GM23248 (cell line): ENCODE results near the gene URAD. TPM values are rescaled to one million over a fixed set of nuclear protein-coding genes. Genes with fewer than 3 reads are reported as not detected.

Experiments
- DNase-seq: peaks from one replicate; pipeline ENCODE4 v3.0.0-alpha.2; 2015
- H2AFZ ChIP-seq: fragments of 200-600 bp; sonication (generic); 2 replicates; pipeline ENCODE4 v1.6.1; 2016; ENCODE audit warnings: antibody characterized with exemption
- H3F3A ChIP-seq: fragments of 200-600 bp; sonication (generic); 2 replicates; pipeline ENCODE4 v1.6.1; 2016; ENCODE audit warnings: mild to moderate bottlenecking, antibody characterized with exemption, mixed run types; ENCODE audit not compliant: insufficient read depth
- H3K27ac ChIP-seq: fragments of 200-600 bp; sonication (generic); 2 replicates; pipeline ENCODE4 v1.5.1; 2016; ENCODE audit warnings: mild to moderate bottlenecking
- H3K27me3 ChIP-seq: fragments of 200-600 bp; sonication (generic); replicated peaks from 2 replicates; pipeline ENCODE4 v1.6.1; 2016; ENCODE audit warnings: mild to moderate bottlenecking; ENCODE audit not compliant: insufficient read depth
- H3K36me3 ChIP-seq: fragments of 200-600 bp; sonication (generic); 2 replicates; pipeline ENCODE4 v1.6.1; 2016; ENCODE audit warnings: low read depth, mild to moderate bottlenecking
- H3K4me1 ChIP-seq: fragments of 200-600 bp; sonication (generic); 2 replicates; pipeline ENCODE4 v1.6.1; 2016; ENCODE audit warnings: mild to moderate bottlenecking; ENCODE audit not compliant: insufficient read depth
- H3K4me2 ChIP-seq: fragments of 200-600 bp; sonication (generic); one replicate; pipeline ENCODE4 v1.6.1; 2016; ENCODE audit warnings: mild to moderate bottlenecking; ENCODE audit not compliant: unreplicated experiment
- H3K4me3 ChIP-seq: fragments of 200-600 bp; sonication (generic); 2 replicates; pipeline ENCODE4 v1.5.1; 2016; ENCODE audit warnings: mild to moderate bottlenecking
- H3K79me2 ChIP-seq: fragments of 200-600 bp; sonication (generic); 2 replicates; pipeline ENCODE4 v1.6.1; 2016; ENCODE audit warnings: mild to moderate bottlenecking; ENCODE audit not compliant: insufficient read depth
- H3K9ac ChIP-seq: fragments of 200-600 bp; sonication (generic); 2 replicates; pipeline ENCODE4 v1.6.1; 2016; ENCODE audit warnings: mild to moderate bottlenecking
- H3K9me2 ChIP-seq: fragments of 200-600 bp; sonication (generic); 2 replicates; pipeline ENCODE4 v1.6.1; 2016; ENCODE audit warnings: mixed run types, mild to moderate bottlenecking, moderate library complexity; ENCODE audit not compliant: insufficient read depth
- H3K9me3 ChIP-seq: fragments of 200-600 bp; sonication (generic); one replicate; pipeline ENCODE4 v1.6.1; 2017; ENCODE audit warnings: low read depth
- H4K20me1 ChIP-seq: fragments of 200-600 bp; sonication (generic); 2 replicates; pipeline ENCODE4 v1.6.0; 2016; ENCODE audit not compliant: insufficient read depth
- EZH2 ChIP-seq: fragments of 200-600 bp; sonication (generic); IDR thresholded peaks from 2 replicates; pipeline ENCODE4 v1.6.1; 2018; ENCODE audit warnings: antibody characterized with exemption, mild to moderate bottlenecking; ENCODE audit not compliant: insufficient read depth, poor library complexity, severe bottlenecking
- EZH2phosphoT487 ChIP-seq: fragments of 200-600 bp; sonication (generic); IDR thresholded peaks from 2 replicates; pipeline ENCODE4 v1.6.1; 2018; ENCODE audit warnings: antibody characterized with exemption, moderate library complexity, mild to moderate bottlenecking, low read depth; ENCODE audit not compliant: insufficient read depth
- WGBS, 2 experiments: methylation state at CpG; one replicate each; pipeline ENCODE4 v1.1.6; 2015 to 2017; ENCODE audit warnings: low lambda C conversion rate in 2 of 2, low coverage in 1 of 2; ENCODE audit errors: missing lambda C conversion rate in 2 of 2; 5-methylcytosine and 5-hydroxymethylcytosine counted together
- in situ Hi-C: fragments of 300-500 bp; cut with MboI; formaldehyde crosslinking; loops from 2 replicates; pipeline ENCODE4 v1.15.0; 2020
- polyA plus RNA-seq: library from polyadenylated mRNA; unstranded; fragments of >200 nt; fragmentation: Nextera tagmentation; extraction: Ambion mirVana; gene quantifications from 2 replicates; pipeline ENCODE4 v1.2.1, GENCODE V29; 2016
- total RNA-seq: library from RNA; depleted of rRNA; stranded (reverse); fragments of >200 nt; shearing (Covaris generic); gene quantifications from 2 replicates; pipeline ENCODE4 v1.2.3, GENCODE V29; 2014

Gene URAD
- total and polyA plus RNA-seq, 2 experiments from 2014 or later: not detected

DNA sequence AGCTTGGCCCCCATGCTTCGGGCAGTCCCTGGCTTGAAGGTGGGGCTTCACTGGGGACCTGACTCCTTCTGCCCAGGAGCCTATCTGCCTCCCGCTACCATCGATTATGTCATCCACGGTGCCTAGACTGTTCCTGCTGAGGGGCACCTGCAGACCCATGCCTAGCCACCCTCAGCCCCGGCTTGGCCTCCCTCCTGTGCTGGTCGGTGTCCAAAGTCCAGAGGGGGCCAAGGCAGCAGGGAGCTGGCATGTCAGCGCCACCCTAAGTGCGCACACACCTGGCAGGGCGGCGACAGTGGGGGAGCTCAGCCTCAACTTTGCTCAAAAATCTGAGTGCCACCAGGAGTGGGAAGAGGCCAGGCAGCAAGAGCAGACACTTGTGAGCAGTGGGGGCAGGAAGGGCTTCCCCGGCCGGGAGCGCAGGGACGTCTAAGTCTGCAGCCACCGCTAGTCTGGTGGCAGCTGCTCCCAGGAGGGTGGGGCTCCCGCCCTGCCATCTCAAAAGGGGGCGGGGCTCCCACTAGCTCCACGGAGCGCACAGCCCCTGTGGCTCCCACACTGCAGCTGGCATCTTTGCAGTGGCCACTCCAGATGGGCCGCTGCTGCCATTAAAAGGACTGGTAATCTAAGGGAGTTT lies 13.5 kb upstream of the URAD start:
- Histone ChIP-seq H4K20me1 (no peaks in the 10 kb centered on the region), H2AFZ (no peak overlapping the region), H3K27ac (no peak overlapping the region), H3K9ac (no peak overlapping the region), H3K9me2 (no peaks in the 10 kb centered on the region), H3K79me2 (no peaks in the 10 kb centered on the region), H3K36me3 (no peaks in the 10 kb centered on the region), H3K9me3 (no peaks in the 10 kb centered on the region), H3K4me1 (no peaks in the 10 kb centered on the region), H3K4me2 (no peak overlapping the region), H3K4me3 (no peak overlapping the region), H3K27me3 (no peaks in the 10 kb centered on the region; the same call in 1 of the 2 replicates), H3F3A (peaks cover 7% of the 10 kb centered on the region; the same call in 1 of the 2 replicates)
- TF ChIP-seq EZH2: no peak
- TF ChIP-seq EZH2phosphoT487: no peak
- no peak for DNase-seq
- in situ Hi-C loops: no loop called here
- WGBS, 2 experiments: 71 to 72% methylated on average over 20 of the region's 20 CpGs

DNA sequence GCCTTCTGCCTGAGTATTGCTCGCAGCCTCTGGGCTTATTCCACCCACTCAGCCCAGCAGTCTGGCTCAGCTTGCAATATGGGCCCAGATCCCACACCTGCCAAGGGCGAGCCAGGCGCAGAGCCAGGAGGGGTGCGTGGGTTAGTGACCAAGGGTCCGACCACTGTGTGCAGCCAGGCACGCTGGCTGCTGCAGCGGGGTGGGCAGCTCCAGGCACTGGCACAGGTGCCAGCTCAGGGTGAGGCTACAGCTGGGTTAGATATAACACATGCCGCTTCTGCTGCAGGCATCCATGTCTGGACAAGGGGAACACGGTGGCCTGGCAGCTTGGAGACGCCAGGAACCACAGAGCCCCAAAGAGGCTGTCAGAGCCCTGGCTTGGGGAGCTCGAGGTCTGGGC lies 12.6 kb upstream of the URAD start:
- no peaks in the 10 kb centered on the region for H3K79me2 ChIP-seq
- in situ Hi-C loops: no loop called here
- H3K4me2 ChIP-seq: no peak overlapping the region
- no peak overlapping the region for H3K4me3 ChIP-seq
- no peaks in the 10 kb centered on the region for H4K20me1 ChIP-seq
- no peaks in the 10 kb centered on the region for H3K36me3 ChIP-seq
- no peaks in the 10 kb centered on the region for H3K9me2 ChIP-seq
- no peak for TF ChIP-seq EZH2phosphoT487
- H3K9ac ChIP-seq: no peak overlapping the region
- 32 to 36% methylated on average over 11 of the region's 11 CpGs for WGBS, 2 experiments
- H2AFZ ChIP-seq: no peak overlapping the region
- H3K4me1 ChIP-seq: no peaks in the 10 kb centered on the region
- no peaks in the 10 kb centered on the region for H3K9me3 ChIP-seq
- H3K27ac ChIP-seq: no peak overlapping the region
- no peak for DNase-seq
- peaks cover 7% of the 10 kb centered on the region; the same call in 1 of the 2 replicates for H3F3A ChIP-seq
- H3K27me3 ChIP-seq: no peaks in the 10 kb centered on the region; the same call in 1 of the 2 replicates

DNA sequence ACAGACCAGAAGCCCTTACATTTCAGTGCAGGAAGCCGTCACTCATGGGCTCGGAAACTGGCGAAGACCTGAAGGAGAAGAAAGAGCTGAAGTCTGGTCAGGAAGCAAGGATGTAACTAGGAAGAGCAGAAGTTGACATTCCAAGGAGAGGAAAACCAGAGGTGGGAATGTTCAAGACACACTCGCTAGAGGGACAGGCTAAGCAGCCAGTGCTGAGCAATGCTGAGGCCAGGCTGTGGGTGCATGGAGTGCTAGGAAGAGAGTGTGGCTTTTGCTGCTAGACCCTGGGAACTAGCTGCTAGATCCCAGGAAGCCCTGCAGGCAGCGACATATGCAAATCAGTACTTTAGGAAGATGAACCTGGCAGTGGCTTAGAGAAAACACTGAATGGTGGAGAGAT lies 12.1 kb upstream of the URAD start:
- WGBS, 2 experiments: 5 to 13% methylated on average over 5 of the region's 5 CpGs
- no peak overlapping the region for H2AFZ ChIP-seq
- no peaks in the 10 kb centered on the region for H3K4me1 ChIP-seq
- no peaks in the 10 kb centered on the region for H3K9me3 ChIP-seq
- no peaks in the 10 kb centered on the region; the same call in 1 of the 2 replicates for H3K27me3 ChIP-seq
- TF ChIP-seq EZH2: no peak
- TF ChIP-seq EZH2phosphoT487: no peak
- no peak overlapping the region for H3K9ac ChIP-seq
- H3K9me2 ChIP-seq: no peaks in the 10 kb centered on the region
- in situ Hi-C loops: no loop called here
- H3K4me2 ChIP-seq: no peak overlapping the region
- H3K4me3 ChIP-seq: no peak overlapping the region
- peaks cover 7% of the 10 kb centered on the region; the same call in 1 of the 2 replicates for H3F3A ChIP-seq
- H3K36me3 ChIP-seq: no peaks in the 10 kb centered on the region
- H4K20me1 ChIP-seq: no peaks in the 10 kb centered on the region
- H3K79me2 ChIP-seq: no peaks in the 10 kb centered on the region
- DNase-seq: no peak
- no peak overlapping the region for H3K27ac ChIP-seq

DNA sequence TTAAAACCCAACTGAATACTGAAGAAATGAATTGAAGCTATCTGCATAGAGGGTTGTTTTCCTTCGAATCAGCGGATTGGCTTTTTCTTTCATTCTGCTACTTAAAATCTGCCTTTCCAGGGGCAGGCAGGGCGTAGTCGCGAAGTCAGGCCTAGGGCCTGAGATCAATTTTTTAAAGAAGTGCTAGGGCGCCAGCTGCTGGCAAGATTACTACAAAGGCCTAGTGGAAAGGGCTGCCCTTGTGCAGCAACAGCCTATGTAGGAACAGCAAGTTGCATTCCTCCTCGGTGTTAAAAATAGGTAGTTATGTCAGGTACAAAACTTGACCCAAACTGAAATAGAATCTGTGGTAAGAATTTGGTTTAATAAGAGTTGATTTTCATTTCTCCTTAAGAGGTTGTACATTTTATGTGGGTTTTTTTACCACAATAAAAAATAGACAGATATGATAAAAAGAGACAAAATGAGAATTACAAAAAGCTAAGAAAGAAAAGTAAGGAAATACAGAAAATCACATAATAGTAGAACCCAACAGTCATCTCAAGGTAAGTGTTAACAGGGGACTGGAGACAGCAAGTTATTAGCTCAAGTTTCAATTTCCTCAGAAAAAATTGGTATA lies 9.5 kb upstream of the URAD start:
- TF ChIP-seq EZH2phosphoT487 (no peak), EZH2 (no peak)
- Histone ChIP-seq H3K79me2 (no peaks in the 10 kb centered on the region), H3K4me3 (no peak overlapping the region), H4K20me1 (no peaks in the 10 kb centered on the region), H3K4me2 (no peak overlapping the region), H3K9ac (no peak overlapping the region), H3K9me2 (no peaks in the 10 kb centered on the region), H3K27ac (no peak overlapping the region), H3K36me3 (no peaks in the 10 kb centered on the region), H2AFZ (peak overlapping the region; percentile 72), H3K27me3 (peaks cover 13% of the 10 kb centered on the region), H3K9me3 (no peaks in the 10 kb centered on the region), H3F3A (peaks cover 7% of the 10 kb centered on the region; the same call in 1 of the 2 replicates), H3K4me1 (no peaks in the 10 kb centered on the region)
- in situ Hi-C loops: loop anchor here (25.0 kb wide), 1 partner anchor 1011 kb away; no protein-coding TSS in a partner anchor
- DNase-seq: peak; percentile 71
- 10 to 15% methylated on average over 7 of the region's 7 CpGs for WGBS, 2 experiments
